ENCODE results near the gene ACSL4.

DNA sequence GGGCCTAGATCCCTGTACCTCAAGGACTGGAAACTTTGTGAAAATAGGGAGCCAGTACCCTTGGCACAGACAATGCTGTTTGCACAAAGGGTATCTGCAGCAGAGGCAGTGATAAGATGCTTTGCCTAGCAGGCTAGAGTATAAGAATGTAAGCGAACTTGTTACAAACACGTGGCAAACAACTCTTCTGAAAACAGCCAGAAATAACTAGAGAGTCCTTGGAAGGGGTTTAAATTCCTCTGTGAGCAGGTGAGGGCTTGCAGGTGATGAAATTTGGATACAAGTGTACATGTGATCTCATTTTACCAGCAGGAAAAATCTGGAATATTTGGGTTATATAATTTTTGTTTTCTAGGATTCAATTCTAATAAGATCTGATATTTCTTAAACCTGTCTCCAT lies 18.6 kb upstream of the ACSL4 start:
- TF ChIP-seq, protein P1, sequence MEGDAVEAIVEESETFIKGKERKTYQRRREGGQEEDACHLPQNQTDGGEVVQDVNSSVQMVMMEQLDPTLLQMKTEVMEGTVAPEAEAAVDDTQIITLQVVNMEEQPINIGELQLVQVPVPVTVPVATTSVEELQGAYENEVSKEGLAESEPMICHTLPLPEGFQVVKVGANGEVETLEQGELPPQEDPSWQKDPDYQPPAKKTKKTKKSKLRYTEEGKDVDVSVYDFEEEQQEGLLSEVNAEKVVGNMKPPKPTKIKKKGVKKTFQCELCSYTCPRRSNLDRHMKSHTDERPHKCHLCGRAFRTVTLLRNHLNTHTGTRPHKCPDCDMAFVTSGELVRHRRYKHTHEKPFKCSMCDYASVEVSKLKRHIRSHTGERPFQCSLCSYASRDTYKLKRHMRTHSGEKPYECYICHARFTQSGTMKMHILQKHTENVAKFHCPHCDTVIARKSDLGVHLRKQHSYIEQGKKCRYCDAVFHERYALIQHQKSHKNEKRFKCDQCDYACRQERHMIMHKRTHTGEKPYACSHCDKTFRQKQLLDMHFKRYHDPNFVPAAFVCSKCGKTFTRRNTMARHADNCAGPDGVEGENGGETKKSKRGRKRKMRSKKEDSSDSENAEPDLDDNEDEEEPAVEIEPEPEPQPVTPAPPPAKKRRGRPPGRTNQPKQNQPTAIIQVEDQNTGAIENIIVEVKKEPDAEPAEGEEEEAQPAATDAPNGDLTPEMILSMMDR (IDR thresholded peaks at IDR 0.05), result no peak
- no peak for TF ChIP-seq POLR2A (IDR thresholded peaks at IDR 0.05)
- no peak for TF ChIP-seq EP300 (IDR thresholded peaks at IDR 0.05)

Data from ovary (tissue), 3 donors.